Fibroblast of upper back skin (primary cell): Measurements from ENCODE around the gene CCL22.
A peak's percentile ranks its signal among the peaks of the same experiment; 100 is the strongest.

Experiments
- DNase-seq: peaks from one replicate; pipeline ENCODE4 v3.0.0-alpha.2; 2013

CCL22 gene

DNA sequence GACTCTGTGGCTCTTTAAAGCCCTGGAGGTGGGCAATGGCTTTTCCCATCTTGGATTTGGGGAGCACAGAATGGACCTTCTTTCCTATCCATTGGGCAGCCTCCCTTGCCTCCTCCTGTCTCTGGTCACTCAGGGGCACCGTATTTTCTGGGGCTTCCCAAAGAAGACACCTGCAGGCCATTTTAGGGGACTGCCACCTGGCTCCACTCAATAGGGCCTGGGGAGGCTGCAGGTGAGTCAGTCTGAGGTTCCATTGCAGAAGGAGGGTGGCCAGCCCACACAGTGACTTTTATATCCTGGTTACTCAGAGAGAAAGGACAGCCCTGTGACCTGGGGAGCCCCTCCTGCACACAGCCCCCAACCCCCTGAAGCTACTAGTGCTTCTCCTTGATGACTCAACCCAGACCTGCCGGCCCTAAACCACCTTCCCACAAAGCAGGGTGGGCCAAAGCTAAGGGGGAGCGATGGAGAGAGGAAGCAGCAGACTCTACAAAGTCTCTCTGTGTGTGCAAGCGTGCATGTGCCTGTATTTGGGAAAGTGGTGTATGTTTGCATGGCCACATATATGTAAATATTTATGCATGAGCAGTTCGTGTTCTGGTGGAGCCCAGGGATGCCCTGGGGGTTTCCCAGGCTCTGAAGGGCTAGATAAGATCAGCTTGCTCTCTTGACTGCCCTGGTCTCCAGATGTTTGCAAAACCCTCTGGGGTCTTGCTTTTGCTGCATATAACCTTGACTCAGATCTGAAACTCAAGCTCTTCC is 18.7 kb downstream of the CCL22 start:
- no peak for DNase-seq

DNA sequence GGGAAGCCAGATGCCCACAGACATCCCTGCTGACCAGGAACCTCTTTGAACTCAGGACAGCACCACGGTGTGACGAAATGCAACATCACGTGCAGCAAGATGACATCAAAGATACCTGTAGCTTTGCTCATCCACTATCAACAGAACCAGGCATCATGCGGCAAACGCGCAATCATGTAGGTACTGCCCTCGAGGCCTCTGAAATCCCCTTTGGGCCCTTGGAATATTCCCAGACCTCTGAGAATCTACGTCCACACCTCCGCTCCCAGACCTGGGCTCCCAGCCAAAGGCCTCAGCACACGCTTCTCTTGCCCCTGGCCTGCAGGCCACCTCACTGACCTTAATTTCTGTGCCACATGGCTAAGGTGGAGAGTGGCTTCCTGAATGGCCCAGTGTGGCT is 21.0 kb downstream of the CCL22 start:
- no peak for DNase-seq

DNA sequence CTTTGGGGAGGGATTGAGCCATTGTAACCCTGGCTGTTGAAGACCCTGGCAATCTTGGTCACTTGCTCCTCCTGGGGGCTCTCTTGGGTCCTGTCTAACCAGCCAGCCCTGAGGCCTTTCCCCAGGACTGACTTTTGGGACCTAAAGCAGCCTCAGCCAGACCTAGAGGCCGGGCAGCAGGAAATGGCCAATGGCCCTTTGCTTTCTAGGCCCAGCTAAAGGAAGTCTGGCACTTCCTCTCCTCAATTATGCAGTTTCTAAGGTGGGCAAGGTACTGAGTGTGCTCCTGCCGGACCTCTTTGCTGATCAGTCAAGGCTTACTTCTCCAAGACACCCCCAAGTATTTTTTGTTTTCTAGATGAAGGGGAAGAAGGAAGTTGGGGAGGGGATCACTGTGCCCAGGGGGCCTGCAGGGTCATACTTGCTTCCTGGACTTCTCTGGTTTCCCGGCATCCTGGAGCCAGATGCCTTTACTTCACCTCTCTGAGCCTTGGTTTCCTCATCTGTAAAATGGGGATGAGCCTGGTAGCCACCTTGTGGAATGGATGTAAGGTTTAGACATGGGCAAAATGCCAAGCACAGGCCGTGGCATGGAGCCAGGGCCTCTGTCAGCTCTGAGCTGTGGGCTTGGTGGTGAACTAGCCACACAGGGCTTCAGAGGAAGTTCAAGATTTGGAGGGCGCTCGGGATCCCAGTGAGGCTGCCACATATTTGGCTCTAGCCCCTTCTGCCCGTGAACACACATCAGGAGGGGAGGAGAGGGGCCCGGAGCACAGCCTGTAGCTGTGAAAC is 22.3 kb downstream of the CCL22 start:
- peak; percentile 17 for DNase-seq

DNA sequence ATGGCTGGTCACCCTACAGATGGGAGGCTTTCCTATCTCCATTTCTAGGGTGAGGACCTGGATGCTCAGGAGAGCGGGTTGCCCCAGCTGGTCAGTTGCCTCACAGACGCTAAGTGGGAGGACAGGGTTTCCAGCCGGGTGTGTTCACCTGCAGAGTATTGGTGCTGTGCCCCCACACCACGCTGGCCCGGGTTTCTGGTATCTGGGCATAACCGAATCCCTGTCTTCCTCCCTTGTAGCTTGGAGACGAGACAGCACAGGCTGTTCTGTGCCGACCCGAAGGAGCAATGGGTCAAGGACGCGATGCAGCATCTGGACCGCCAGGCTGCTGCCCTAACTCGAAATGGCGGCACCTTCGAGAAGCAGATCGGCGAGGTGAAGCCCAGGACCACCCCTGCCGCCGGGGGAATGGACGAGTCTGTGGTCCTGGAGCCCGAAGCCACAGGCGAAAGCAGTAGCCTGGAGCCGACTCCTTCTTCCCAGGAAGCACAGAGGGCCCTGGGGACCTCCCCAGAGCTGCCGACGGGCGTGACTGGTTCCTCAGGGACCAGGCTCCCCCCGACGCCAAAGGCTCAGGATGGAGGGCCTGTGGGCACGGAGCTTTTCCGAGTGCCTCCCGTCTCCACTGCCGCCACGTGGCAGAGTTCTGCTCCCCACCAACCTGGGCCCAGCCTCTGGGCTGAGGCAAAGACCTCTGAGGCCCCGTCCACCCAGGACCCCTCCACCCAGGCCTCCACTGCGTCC is 23.4 kb downstream of the CCL22 start:
- DNase-seq, result no peak

DNA sequence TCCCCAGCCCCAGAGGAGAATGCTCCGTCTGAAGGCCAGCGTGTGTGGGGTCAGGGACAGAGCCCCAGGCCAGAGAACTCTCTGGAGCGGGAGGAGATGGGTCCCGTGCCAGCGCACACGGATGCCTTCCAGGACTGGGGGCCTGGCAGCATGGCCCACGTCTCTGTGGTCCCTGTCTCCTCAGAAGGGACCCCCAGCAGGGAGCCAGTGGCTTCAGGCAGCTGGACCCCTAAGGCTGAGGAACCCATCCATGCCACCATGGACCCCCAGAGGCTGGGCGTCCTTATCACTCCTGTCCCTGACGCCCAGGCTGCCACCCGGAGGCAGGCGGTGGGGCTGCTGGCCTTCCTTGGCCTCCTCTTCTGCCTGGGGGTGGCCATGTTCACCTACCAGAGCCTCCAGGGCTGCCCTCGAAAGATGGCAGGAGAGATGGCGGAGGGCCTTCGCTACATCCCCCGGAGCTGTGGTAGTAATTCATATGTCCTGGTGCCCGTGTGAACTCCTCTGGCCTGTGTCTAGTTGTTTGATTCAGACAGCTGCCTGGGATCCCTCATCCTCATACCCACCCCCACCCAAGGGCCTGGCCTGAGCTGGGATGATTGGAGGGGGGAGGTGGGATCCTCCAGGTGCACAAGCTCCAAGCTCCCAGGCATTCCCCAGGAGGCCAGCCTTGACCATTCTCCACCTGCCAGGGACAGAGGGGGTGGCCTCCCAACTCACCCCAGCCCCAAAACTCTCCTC is 24.1 kb downstream of the CCL22 start:
- no peak for DNase-seq

DNA sequence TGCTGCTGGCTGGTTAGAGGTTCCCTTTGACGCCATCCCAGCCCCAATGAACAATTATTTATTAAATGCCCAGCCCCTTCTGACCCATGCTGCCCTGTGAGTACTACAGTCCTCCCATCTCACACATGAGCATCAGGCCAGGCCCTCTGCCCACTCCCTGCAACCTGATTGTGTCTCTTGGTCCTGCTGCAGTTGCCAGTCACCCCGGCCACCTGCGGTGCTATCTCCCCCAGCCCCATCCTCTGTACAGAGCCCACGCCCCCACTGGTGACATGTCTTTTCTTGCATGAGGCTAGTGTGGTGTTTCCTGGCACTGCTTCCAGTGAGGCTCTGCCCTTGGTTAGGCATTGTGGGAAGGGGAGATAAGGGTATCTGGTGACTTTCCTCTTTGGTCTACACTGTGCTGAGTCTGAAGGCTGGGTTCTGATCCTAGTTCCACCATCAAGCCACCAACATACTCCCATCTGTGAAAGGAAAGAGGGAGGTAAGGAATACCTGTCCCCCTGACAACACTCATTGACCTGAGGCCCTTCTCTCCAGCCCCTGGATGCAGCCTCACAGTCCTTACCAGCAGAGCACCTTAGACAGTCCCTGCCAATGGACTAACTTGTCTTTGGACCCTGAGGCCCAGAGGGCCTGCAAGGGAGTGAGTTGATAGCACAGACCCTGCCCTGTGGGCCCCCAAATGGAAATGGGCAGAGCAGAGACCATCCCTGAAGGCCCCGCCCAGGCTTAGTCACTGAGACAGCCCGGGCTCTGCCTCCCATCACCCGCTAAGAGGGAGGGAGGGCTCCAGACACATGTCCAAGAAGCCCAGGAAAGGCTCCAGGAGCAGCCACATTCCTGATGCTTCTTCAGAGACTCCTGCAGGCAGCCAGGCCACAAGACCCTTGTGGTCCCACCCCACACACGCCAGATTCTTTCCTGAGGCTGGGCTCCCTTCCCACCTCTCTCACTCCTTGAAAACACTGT is 25.0 kb downstream of the CCL22 start:
- peak; percentile 71 for DNase-seq

DNA sequence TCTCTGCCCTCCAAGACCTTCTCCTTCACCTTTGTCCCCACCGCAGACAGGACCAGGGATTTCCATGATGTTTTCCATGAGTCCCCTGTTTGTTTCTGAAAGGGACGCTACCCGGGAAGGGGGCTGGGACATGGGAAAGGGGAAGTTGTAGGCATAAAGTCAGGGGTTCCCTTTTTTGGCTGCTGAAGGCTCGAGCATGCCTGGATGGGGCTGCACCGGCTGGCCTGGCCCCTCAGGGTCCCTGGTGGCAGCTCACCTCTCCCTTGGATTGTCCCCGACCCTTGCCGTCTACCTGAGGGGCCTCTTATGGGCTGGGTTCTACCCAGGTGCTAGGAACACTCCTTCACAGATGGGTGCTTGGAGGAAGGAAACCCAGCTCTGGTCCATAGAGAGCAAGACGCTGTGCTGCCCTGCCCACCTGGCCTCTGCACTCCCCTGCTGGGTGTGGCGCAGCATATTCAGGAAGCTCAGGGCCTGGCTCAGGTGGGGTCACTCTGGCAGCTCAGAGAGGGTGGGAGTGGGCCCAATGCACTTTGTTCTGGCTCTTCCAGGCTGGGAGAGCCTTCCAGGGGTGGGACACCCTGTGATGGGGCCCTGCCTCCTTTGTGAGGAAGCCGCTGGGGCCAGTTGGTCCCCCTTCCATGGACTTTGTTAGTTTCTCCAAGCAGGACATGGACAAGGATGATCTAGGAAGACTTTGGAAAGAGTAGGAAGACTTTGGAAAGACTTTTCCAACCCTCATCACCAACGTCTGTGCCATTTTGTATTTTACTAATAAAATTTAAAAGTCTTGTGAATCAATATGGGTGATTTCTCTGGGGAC is 25.9 kb downstream of the CCL22 start:
- no peak for DNase-seq

DNA sequence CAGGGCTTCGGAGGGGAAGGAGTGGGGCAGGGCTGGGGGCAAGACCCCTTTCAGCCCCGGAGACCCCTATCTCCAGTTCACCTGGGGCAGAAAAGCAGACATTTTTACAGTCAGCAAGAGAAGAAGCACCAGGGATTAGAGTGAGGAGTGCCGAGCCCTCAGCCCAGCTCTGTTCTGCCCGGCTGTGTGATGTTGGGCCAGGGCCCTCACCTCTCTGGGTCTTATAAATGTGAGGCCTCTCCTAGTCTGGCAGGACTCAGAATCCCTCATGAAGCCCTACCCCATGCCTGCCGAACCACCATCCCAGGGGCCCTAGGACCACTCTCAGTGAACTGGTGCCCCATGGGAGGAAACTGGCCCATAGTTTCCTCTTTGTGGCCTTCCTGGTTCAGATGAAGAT is 26.5 kb downstream of the CCL22 start:
- DNase-seq, result no peak

DNA sequence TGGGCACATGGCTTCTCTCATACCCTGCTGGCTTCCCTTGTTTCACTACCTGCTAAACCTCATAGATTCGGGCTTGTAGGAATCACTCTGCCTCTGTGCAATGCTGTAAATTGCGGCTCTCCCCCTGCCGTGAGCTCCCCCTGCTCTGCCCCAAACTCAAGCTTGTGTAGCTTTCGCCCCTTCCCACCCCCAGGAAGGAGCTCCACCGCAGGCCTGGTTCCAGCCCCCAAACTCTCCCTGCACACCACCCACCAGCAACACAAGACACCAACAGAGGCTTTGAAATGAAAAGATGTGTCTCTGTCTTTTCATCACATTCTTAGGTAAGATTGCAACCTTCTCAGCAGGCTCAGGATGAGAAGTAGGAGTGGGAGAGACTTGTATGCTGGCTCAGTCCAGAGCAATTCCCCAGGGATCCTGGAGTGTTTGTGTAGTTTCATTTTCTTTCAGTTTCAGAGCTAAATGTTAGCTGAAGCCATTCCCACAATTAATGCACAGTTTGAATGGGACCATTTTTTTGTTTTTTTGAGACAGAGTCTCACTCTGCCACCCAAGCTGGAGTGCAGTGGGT is 27.9 kb downstream of the CCL22 start:
- peak; percentile 69 for DNase-seq

DNA sequence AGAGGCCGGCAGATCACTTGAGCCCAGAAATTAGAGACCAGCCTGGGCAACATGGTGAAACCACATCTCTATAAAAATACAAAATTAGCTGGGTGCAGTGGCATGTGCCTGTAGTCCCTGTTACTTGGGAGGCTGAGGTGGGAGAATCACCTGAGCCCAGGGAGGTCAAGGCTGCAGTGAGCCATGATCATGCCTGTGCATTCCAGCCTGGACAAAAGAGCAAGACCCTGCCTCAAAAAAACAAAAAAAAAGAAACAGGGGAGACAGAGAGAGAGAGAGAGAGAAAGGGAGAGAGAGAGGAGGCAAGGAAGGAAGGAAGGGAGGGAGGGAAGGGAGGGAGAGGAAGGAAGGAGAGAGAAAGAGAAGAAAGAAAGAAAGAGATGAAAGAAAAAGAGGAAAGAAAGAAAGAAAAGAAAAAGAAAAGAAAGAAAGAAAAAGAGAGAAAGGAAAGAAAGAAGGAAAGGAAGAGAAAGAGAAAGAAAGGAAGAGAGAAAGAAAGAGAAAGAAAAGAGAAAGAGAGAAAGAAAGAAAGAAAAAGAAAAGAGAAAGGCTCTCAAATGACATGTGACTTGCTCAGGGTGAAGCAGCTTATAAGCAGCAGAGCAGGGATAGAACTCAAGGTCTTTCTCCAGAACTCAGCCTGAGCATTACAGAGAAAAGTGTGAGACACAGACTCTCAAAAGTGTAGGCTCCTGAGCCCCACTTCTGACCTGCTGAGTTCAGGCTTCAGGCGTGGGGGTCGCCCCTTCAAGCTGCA is 29.2 kb downstream of the CCL22 start:
- DNase-seq, result no peak

DNA sequence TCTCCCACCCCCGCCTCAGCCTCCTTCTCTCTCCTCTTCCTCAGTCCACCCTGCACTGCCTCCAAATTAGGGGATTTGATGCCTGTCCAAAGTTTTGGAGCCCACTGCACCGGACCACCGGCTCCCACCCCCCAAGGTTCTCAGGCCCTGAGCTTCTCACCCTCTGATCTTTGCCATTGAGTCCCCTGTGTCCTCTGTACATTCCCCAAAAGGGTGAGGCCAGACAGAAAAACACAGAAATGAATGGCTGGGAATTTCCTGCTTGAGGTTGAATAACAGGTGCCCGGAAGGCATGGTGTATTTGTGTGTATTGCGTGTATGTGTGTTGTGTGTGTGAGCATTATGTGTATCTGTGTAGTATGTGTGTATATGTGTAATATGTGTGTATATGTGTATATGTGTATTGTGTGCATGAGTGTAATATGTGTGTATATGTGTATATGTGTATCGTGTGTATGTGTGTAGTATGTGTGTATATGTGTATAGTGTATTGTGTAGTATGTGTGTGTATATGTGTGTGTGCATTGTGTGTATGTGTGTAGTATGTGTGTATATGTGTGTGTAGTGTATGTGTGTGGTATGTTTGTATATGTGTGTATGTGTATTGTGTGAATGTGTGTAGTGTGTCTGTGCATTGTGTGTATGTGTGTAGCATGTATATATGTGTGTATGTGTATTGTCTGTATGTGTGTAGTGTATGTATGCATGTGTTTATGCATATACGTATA is 29.9 kb downstream of the CCL22 start:
- DNase-seq, result no peak

DNA sequence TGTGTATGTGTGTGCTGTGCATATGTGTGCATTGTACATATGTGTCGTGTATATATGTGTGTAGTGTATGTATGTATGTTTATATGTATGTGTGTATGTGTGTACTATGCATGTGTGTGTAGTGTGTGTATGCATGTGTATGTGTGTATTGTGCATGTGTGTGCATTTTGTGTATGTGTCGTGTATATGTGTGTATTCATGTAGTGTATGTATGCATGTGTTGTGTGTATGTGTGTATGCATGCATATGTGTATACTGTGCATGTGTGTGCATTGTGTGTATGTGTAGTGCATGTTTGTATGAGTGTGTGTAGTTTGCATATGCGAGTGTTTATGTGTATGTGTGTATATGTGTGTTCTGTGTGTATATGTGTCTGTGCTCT is 30.5 kb downstream of the CCL22 start:
- no peak for DNase-seq

DNA sequence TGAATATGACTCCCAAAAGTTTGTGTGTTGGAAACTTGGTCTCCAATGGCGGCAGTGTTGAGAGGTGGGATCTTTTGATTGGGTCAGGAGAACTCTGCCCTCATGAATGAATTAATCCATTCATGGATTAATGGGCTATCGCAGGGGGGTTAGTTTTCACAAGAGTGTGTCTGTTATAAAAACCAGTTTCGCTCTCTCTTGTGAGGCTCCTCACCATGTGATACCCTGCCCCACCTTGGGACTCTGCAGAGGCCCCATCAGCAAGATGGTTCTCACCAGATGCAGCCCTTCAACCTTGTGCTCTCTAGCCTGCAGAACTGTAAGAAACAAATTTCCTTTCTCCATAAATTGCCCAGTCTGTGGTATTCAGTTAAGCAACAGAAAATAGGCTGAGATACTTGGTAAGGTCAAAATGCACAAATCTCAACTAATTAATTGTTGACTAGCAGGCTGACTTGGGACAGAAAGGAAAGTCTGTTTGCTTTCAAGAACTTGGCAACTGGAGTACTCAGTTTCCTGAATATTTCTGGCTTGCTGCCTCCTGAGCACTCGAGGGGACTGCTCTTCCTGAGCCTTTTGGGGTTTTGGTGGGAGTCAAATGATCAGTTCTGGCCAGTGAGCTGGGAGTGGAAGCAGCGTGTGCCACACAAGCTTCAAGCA is 32.2 kb downstream of the CCL22 start:
- DNase-seq, result no peak

DNA sequence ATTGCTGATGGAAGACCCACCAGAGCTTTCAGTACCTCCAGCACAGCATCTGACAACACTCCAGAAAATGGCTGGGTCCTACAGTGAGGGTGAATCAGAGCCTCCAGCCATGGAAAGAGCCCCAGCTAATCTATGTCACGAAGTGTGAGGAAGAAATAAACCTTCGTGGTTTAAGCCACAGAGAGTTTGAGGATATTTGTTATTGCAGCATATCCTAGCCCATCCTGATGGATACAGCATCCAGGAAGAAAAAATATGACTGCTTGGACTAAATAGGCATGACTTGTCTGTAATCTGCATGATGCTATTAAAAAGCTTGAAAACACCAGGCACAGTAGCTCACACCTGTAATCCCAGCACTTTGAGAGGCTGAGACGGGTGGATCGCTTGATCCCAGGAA is 32.7 kb downstream of the CCL22 start:
- no peak for DNase-seq

DNA sequence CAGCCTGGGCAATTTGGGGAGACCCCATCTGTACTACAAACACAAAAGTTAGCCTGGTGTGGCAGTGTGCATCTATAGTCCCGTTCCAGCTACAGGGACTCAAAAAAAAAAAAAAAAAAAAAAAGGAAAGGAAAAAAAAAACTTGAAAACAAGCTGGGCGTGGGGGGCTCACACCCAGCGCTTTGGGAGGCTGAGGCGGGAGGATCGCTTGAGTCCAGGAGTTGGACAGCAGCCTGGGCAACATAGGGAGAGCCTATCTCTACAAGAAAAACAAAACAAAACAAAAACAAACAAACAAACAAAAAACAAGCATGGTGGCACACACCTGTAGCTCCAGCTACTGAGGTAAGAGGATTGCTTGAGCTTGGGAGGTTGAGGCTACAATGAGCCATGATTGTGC is 33.1 kb downstream of the CCL22 start:
- DNase-seq, result no peak

DNA sequence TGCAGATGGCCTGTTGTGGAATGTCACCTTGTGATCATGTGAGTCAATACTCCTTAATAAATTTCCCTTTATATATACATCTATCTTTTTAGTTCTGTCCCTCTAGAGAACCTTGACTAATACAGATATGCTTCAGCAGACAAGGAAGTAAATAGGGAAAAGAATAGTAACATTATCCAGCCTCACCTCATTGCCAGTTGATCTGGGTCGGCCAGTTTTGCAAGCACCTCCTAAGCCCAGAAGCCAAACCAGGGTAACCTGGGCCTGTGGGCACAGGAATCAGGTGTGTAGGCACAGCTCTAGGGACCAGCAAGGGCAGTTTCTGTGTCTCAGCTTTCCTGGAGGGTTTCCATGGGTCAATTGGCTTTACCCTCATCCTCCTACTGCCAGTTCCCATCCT is 34.1 kb downstream of the CCL22 start:
- no peak for DNase-seq

DNA sequence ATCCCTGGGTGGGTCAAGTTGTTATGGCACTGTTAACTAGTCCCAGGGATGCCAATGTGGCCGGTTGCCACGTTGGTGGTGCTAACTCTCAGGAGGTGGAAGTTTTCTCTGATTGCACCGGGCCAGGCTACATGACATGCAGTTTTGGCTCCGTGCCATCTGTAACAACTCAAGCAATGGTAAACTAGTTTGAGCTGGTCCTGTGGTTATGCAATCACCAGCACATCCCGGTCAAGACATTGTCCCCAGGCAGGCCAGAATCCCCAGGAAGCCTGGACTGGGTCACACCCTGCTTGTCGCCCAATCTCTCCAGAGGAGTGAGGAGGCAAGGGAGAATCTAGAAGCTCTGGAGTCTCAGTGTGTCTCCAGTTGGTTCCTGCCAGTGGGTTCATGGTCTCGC is 35.9 kb downstream of the CCL22 start:
- DNase-seq, result no peak

DNA sequence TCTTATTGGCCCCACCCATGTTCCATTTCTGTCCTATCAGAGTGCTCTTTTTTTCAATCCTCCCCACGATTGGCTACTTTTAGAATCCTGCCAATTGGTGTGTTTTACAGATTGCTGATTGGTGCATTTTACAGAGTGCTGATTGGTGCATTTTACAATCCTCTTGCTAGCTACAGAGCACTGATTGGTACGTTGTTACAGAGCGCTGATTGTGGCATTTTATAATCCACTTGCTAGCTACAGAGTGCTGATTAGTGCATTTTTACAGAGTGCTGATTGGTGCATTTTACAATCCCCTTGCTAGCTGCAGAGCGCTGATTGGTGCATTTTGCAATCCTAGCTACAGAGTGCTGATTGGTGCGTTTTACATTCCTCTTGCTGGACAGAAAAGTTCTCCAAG is 36.4 kb downstream of the CCL22 start:
- no peak for DNase-seq

DNA sequence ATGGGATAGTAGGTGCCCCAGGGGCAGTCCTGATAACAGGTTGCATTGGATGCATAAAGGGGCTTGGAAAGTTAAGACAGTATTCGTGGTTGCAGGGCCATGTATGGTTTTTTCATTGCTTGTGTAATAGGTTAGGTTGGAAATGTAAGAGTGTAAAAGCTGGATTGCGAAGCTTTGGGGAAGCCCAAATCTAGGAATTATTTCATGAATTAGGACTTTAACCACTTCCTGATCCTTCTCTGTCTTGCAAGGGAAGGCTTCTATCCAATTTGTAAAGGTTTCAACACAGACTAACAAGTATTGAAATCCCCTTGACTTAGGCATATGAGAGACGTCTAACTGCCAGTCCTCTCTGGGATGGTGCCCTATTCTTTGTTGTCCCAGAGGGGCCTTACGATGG is 38.2 kb downstream of the CCL22 start:
- no peak for DNase-seq
